H1 (cell line): ENCODE measurements around the gene IRF2BP2. TPM values are rescaled to one million over a fixed set of nuclear protein-coding genes. Genes with fewer than 3 reads are reported as not detected.

Source experiments
- CEBPB ChIP-seq: IDR thresholded peaks from 2 replicates; pipeline ENCODE4 v1.6.1; 2012; ENCODE audit warnings: low read depth, low read length
- JUN ChIP-seq: IDR thresholded peaks from 2 replicates; pipeline ENCODE4 v1.6.1; 2011; ENCODE audit warnings: low read depth, mild to moderate bottlenecking, improper control_type of control experiment, low read length
- POU5F1 ChIP-seq: IDR thresholded peaks from 2 replicates; pipeline ENCODE4 v1.6.1; 2011; ENCODE audit warnings: low read depth, mild to moderate bottlenecking, low read length, moderate library complexity
- RXRA ChIP-seq: IDR thresholded peaks from 2 replicates; pipeline ENCODE4 v1.6.1; 2011; ENCODE audit warnings: low read depth, mild to moderate bottlenecking, low read length, moderate library complexity; ENCODE audit not compliant: insufficient read depth
- SIX5 ChIP-seq: IDR thresholded peaks from 2 replicates; pipeline ENCODE4 v1.6.1; 2011; ENCODE audit warnings: mild to moderate bottlenecking, low read depth, low read length
- TBP ChIP-seq: IDR thresholded peaks from 2 replicates; pipeline ENCODE4 v1.6.1; 2011; ENCODE audit warnings: low read depth, low read length, improper control_type of control experiment
- YY1 ChIP-seq: IDR thresholded peaks from 2 replicates; pipeline ENCODE4 v1.6.1; 2011; ENCODE audit warnings: low read depth, mild to moderate bottlenecking, low read length
- polyA plus RNA-seq, 7 experiments: library from polyadenylated mRNA; depleted of rRNA in 3 of 7; stranded (reverse) in 5 of 7; unstranded in 2 of 7; fragments of >200 nt in 5 of 7; fragments of 200-250 nt in 2 of 7; gene quantifications; 1 replicate in 5 of 7; 2 replicates in 1 of 7; 4 replicates in 1 of 7; pipeline versions ENCODE4 v1.2.1 to v1.2.3, GENCODE V29; 2011 to 2013; ENCODE audit warnings: missing spikeins in 2 of 7, mixed read lengths in 2 of 7
- total RNA-seq: library from RNA; stranded (reverse); fragmentation: NEBNext Ultra II Directional; extraction: Animal tissue kit (Norgen Biotek cat#: 25700); gene quantifications from 2 replicates; pipeline ENCODE4 v1.2.1, GENCODE V29; 2021

IRF2BP2 gene
- total and polyA plus RNA-seq, 2 of the 8 experiments (the other 6 are each of a cell fraction or from before 2014, with no cell fraction given), result 24.9 to 67.5 TPM

DNA sequence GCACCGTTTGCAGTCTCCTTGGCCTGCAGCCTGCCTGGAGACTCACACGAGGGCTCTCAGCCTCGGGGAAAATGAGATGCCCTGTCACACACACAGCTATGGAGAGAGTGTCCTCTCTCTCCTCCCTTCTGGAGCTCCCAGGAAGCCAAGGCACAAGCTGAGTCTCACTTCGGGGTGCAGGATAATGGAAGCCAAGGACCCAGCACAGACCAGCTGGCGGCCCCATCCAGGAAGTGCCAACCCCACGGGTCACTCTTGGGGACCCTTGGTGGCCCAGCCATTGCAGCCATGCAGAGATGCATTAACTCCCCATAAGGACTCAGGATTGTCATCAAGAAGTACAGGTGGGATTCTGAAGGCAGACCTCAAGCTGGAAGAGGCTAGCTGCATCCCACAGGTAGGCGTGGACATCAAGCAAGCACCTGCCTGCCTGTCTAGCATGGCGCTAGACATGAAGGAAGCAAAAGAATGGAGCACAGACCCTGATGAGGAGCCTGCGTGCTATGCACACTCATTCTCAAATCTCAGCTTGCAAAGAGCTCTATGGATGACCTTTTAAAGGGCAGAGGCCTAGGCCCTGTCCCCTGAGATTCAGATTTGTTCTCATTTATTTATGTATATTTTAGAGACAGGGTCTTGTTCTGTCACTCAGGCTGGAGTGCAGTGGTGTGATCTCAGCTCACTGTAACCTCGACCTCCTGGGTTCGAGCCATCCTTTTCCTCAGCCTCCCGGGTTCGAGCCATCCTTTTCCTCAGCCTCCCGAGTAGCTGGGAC is 49.9 kb downstream of the IRF2BP2 start (continued):
- no peak for TF ChIP-seq RXRA
- no peak for TF ChIP-seq JUN
- no peak for TF ChIP-seq SIX5
- TF ChIP-seq POU5F1, result no peak
- no peak for TF ChIP-seq CEBPB
- no peak for TF ChIP-seq YY1
- TF ChIP-seq TBP, result no peak
